GM21717 (cell line): ENCODE results near the gene LGALS9C.
"Not testable (repeated sequence)": the region's sequence is repeated elsewhere in the genome, so short reads cannot be mapped to it uniquely, and the experiment has no call there.

Experiments used
- ATAC-seq: cut with Tn5 transposase; IDR thresholded peaks from one replicate; pipeline ENCODE4 v1.9.1; 2021; ENCODE audit warnings: mild to moderate bottlenecking, moderate library complexity; ENCODE audit not compliant: unreplicated experiment

The LGALS9C gene

DNA sequence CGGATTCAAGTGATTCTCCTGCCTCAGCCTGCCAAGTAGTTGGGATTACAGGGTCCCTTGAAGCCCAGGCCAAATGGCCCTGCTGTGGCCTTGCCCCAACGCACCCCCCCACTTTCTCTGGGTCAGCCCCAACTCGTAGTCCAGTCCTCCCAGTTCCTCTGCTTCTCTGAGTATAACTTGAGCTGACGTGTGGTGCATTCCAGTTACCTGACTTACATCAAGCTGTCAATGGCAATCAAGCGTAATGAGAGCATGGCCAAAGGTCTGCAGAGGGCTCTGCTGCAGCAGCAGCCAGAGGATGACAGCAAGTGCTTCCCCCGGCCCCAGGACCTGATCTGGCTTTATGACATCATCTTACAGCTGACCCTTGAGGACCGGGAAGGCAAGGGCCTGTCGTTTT is 50.8 kb downstream of the LGALS9C start:
- ATAC-seq = not testable (repeated sequence)

- ATAC-seq = not testable (repeated sequence)
Observed at GRCh38 chr17:18528435-18528834, 51.8 kb downstream of the LGALS9C start.

GRCh38 chr17:18528899-18529500 is 52.4 kb downstream of the LGALS9C start:
- ATAC-seq = not testable (repeated sequence)

- ATAC-seq = not testable (repeated sequence)
Observed at GRCh38 chr17:18530405-18530804, 53.8 kb downstream of the LGALS9C start.

- ATAC-seq = not testable (repeated sequence)
Observed at GRCh38 chr17:18542234-18542633, 65.6 kb downstream of the LGALS9C start.

DNA sequence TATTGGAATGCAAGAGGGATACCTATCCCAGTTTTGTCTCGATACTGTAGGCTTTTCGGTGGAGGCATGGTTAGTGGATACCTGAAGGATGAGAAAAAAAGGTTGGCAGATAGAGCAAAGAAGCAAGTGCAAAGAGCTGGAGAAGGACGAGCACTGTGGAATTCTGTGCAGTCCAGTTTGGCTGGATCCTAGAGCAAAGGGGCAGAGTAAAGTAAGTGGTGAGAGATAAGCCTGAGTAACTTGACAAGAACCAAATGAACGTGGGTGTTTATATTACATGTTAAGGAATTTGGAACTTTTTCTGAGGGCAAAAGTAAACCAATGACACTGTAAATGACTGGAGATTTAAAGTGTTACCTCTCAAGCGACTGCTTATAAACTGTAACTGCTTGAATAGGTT is 66.3 kb downstream of the LGALS9C start:
- not testable (repeated sequence) for ATAC-seq
